COLO829 (cell line): ENCODE data around the gene RAB8A.

Experiments
- DNase-seq: peaks from one replicate; pipeline ENCODE4 v3.0.0; 2012; ENCODE audit warnings: low spot score

RAB8A gene

DNA sequence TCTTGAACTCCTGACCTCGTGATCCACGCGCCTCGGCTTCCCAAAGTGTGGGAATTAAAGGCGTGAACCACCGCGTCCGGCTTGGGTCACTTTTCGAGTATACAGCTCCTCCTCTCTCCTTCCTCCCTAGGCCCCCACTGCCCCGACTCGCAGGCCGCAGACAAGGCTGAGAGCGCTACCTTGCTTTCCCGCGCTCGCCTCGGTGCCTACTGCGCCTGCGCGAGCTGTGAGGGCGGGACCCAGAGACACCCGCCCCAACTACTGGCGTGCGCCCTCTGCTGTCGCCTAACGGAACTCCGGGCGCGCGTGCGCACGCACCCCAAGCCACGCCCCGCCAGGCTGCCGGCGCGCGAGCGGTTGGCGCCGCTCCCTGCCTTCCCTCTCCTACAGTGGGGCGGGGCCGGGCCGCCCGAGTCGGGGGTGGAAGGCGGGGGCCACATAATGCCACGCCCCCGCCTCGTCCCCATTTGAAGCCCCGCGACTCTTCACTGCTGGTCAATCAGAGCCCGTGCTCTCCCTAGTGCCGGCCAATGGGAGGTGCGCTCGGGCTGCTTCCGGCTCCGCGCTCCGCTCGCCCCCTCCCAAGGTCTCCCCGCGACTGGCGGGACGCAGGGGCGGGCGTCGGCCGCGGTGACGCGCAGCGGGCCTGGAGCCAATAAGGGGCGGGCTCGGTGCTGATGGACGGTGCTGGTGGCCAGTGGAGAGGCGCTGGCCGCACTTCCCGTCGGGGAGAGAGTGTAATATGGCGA is at the start of gene RAB8A:
Gene RAB8A (plus strand): TSS at position 730 of the 749 bp plus-strand sequence. CDS start 13 bp downstream, at position 743.
- DNase-seq = peak; percentile 98

- no peak for DNase-seq
Observed at GRCh38 chr19:16061943-16062342, 49.7 kb upstream of the RAB8A start.

DNA sequence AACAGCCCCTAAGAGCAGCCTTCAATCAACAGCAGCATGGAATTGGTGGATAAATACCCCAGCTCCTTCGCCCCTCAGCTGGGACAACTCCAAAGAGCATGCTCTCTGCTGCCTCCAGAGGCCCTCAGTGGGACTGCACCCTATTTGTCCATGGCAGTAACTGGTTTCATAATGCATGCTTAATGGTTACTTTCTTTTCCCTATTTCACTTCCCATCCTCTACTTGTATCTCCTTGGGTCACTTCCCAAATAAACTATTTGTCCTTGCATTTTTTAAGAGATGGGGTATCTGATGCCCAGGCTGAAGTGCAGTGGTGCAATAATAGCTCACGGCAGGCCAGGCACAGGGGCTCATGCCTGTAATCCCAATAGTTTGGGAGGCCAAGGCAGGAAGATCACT is 48.9 kb upstream of the RAB8A start:
- no peak for DNase-seq

- DNase-seq = no peak
Observed at GRCh38 chr19:16064209-16064889, 47.3 kb upstream of the RAB8A start.

DNA sequence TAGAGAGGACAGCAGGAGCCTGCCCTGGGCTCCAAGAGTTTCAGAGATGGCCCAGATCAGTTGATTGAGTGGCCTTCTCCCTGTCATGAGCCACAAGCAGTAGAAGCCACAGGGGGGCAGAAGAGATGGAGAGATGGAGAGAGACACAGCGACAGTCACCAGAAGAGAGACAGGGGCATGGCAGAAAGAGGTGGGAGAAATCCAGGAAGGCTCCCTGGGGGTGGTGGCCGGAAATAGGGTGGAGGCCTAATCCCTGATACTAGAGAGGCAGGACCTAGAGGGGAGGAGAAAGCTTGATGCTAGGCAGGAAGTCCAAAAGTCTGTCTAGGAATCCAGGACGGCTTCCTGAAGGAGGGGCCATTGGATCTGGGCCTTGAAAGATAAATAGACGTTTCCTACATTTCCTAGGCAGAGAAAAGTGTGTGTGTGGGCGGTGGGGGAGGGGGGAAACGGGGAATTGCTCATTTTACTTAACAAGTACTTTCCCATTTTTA is 45.0 kb upstream of the RAB8A start:
- DNase-seq = peak; percentile 39

DNA sequence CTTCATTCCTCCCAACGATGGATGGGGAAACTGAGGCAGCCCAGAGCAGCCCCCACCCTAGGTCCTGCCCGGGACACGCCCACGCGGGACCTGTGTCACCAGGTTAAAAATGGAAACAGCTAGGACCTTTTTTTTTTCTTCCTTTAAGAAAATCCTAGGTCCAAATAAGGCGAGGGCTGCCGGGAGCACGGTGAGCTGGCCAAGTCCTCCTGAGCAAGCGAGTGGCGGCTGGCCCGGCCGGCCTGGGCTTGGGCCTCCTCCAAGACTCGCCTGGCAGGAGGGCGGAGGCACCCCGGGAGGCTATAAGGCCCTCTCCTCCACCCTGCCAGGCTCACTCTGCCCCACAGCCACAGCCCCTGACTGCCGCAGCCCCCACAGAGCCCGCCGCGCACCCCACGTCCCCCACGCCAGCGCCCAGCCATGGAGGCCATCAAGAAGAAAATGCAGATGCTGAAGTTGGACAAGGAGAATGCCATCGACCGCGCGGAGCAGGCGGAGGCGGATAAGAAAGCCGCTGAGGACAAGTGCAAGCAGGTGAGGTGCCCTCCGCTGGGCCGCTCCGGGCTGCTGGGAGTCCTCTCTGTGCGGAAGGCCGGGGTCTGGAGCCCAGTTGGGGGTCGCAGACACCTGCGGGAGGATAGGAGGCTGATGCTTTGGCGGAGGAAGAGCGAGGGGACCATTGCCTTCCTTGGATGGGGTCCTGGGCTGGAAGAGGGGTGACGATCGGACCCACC is 44.3 kb upstream of the RAB8A start:
- no peak for DNase-seq

DNA sequence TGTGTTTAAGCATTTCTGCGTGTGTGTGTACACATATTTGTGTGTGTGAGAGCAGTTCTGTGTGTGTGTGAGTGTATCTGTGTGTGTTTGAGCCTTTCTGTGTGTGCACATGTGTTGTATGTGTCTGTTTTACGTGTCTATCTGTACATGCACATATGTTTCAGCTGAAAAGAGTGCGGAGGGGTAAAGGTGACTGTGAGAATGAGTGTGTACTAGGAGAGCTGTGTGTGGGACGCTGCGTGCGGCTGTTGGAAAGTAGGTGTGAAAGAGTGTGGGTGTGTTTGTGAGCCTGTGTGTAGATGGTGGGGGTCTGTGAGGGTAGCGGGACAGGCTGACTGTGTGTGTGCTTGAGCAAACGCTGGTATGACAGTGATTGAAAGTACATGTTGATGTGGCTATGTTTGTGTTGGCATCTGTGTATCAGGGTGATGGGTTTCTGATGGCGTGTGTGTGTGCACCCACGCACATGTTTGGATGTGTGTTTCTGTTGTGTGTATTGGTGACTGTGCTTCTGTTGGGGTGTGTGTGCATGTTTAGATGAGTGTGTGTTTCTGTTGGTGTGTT is 42.9 kb upstream of the RAB8A start:
- no peak for DNase-seq

DNA sequence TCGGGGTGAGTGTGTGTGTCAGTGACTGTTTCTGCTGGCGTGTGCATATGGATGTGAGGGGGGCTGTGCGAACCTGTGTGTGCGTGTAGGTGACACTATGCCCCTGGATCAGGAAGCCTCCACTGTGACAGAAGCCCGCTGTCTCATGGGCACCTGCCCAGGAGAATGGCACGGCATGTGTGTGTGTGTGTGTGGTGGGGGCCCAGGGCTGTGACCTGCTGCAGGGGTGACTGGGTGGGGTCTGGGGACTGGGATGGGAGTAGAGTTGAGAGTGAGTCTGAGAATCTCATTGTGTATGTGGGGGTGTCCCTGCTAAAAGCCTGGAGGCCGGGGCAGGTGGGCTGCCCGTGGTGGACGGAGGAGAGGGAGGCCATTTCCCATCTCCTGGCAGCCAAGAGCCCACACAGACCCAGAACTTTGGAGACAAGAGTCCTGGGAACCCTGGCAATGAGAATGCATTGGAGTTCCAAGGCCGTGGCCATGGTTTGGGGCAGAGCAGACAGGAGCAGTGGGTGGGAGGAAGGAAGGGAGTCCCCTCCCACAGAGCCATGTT is 41.8 kb upstream of the RAB8A start:
- DNase-seq = no peak

- DNase-seq = no peak
Observed at GRCh38 chr19:16070366-16070990, 41.2 kb upstream of the RAB8A start.

DNA sequence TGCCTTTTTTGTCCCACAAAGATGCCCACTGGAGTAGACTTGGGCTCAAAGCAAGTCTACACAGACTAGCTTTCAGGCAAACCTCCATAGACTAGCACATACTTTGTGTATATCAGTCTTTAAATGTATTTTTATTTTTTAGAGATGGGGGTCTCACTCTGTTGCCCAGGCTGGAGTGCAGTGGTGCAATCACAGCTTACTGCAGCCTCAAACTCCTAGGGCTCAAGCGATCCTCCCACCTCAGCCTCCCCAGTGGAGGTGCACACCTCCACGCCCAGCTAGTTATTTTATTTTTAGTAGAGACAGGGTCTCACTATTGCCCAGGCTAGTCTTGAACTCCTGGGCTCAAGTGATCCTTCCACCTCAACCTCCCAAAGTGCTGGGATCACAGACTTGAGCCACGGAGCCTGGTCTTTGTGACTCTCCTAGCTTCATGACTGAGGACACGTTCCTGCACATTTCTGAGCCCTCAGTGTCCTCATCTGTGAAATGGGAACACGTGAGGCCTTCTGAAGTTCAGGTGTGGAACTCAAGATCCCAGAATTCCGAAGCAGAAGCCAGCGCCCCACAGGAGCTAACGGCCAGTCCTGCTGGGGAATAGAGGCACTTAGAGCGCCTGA is 40.5 kb upstream of the RAB8A start:
- DNase-seq = no peak

DNA sequence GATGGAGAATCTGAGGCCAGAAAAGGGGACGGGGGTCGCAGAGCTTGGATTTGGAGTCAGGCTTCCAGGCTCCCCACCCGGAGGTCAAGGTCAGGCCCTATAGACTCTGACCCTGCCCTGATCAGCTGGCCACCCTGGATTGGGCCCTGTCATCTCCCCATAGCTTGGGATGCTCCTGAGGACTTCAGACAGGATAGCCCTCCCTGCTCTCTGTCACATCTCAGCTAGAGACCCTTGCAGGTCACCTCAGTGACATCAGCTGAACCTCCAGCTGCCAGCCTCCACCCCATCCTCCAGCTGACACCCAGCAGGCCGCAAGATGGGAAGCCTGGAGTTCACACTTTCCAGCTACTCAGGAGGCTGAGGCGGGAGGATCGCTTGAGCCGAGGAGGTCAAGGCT is 38.2 kb upstream of the RAB8A start:
- no peak for DNase-seq

DNA sequence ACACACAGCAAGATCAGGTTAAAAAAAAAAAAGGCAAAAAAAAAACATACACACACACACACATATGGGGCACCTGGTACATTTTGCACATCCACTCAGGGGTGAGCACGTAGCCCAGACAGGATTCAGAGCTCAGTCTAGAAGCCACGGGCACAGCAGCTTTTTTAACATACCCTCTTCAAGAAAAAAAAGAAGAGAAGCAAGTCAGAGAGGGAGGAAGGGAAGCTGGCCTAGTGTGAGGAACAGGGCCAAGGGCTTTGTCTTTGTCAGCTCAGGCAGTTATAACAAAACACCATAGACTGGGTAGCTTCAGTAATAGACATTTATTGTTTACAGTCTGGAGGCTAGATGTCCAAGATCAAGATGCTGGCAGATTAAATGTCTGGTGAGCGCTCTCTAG is 37.7 kb upstream of the RAB8A start:
- DNase-seq = no peak

DNA sequence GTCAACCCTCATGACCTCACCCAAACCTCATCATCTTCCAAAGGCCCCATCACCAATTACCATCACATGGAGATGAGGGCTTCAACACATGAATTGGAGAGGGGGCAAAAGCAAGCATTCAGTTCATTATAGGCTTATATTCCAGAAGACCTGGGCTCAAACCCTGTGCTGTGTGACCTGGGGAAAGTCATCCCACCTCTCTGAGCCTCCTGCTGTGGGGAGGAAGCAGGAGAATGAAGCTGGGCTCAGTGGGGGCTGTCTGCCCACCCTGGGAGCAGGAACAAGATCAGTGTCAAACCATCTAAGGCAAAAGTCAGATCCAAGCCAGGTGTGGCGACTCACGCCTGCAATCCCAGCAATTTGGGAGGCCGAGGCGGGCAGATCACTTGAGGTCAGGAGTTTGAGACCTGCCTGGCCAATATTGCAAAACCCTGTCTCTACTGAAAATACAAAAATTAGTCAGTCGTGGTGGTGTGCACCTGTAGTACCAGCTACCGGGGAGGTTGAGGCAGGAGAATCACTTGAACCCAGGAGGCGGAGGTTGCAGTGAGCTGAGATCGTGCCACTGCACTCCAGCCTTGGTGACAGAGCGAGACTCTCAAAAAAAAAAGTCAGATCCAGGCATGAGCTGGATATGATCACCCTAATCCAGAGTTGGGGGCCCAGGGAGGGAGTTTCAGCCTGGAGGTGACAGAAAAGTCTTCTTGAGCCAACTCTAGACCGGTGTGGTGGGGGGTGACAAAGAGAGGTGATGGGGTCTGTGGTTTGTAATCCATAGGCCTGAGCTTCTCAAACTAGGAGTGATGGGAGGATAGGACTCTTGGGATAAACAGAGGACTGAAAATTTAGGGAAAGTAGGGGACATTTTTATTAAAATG is 37.0 kb upstream of the RAB8A start:
- no peak for DNase-seq

DNA sequence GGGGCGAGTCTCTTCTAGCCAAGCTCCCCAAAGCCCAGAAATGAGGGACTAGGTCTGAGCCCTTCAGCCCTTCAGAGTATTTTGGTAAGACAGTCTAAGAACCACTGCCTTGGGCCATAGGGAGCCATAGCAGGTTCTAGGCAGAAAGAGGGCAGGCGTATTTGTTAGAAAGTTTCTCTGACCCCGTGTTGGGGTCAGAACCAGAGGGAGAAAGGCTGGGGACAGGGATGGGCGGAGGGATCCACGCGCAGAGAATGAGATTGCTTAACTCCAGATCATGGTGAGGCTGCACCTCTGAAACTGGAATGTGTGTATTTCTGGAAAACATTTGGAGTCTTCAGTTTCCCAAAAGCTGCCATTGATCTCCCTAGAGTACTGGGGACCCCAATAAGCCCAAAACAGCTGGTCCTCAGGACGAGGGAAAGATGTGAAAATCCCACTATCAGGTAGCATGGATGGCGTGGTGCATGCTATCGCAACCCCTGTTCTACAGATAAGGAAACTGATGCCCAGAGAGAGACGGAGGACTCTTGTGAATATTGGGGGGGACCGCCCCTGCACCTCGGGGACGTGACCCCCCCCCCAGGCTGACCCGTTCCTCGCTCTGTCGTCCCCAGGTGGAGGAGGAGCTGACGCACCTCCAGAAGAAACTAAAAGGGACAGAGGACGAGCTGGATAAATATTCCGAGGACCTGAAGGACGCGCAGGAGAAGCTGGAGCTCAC is 36.1 kb upstream of the RAB8A start:
- DNase-seq = no peak

DNA sequence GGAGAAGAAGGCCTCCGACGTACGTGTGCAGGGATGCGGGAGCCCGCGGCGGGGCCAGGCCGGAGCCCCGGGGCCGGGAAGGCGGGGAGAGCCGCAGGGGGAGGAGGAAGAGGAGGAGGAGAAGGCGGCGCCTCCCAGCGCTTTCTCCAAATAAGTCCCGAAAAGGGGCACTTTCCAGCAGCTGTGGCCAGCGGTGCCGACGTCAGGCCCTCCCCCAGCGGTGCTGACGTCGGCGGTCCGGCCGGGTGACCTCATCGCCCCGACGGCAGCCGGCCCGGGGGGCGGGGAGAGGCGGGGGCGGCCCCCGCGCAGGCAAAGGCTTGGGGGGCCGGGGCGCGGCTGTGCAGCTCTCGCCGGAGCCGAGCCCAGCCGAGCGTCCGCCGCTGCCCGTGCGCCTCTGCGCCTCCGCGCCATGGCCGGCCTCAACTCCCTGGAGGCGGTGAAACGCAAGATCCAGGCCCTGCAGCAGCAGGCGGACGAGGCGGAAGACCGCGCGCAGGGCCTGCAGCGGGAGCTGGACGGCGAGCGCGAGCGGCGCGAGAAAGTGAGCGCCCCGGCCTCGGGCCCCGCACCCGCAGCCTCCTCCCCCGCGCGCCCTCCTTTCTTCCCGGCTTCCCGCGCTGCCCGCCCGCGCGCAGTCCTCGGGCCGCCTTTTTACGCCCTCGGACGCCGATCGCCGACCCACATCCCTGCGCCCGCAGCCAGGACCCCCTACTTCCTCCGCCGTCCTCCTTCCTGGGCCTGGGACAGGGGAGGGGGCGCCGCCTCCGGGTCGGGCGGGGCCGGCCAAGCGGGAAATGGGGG is 35.3 kb upstream of the RAB8A start, which contains the start of gene TPM4:
Gene TPM4 (plus strand): TSS at position 342 of the 804 bp plus-strand sequence. CDS start 71 bp downstream, at position 413.
- DNase-seq = peak; percentile 66

- no peak for DNase-seq
Observed at GRCh38 chr19:16076958-16077611, 34.6 kb upstream of the RAB8A start.

DNA sequence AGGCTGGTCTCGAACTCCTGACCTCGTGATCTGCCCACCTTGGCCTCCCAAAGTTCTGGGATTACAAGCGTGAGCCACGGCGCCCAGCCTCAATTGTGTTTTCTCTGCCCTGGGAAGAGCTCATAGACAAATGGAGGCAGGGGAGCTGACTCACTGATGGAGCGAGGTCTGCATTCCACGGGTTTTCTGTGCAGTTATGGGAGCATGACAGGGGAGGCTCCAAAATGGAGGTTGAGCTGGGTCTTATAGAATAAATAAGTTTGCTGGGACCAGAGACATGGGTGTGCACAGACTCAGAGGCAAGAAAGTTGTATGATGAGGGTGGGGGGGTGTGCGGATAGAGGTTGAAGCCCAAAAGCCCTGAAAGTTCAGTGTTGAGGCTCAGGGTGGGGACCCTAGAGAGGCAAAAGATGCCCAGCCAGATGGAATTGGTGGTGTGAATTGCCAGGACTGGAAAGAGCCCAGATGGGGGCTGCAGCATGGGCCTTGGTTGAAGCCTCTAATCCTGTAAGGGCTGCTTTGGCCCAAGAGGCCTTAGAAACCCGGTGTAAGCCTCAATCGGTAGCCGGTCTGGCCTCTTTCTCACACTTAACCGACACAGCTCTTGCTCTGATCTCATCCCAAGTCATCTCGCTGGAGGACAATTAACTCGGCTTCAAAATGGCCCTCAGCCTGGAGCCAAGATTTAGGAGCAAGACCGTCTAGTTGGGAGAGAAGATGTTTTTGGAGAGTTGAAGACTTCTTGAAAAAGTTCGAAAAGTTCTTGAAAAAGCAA is 33.5 kb upstream of the RAB8A start:
- no peak for DNase-seq
